Measurements from ENCODE around the gene ST6GALNAC6.

GRCh38 chr9:127931092-127931881 lies 31.9 kb upstream of the ST6GALNAC6 start:
- TF ChIP-seq POLR2AphosphoS5 (IDR thresholded peaks at IDR 0.05; ENCODE audit: low read depth, low read length) (0 out of 2 replicates have a peak, but pooled peaks have one; percentile 38), REST (IDR thresholded peaks at IDR 0.05; ENCODE audit: insufficient read depth in 1 of 2, low read depth in 2 of 2, low read length in 2 of 2) (no peak), TAF1 (IDR thresholded peaks at IDR 0.05; ENCODE audit: borderline replicate concordance, insufficient read depth, low read length) (no peak), SIN3A (IDR thresholded peaks at IDR 0.05; ENCODE audit: borderline replicate concordance, insufficient read depth, low read length) (no peak), FOXP2 (optimal IDR thresholded peaks at IDR 0.05; ENCODE audit: borderline replicate concordance, extremely low read depth, extremely low read length, insufficient read depth) (no peak)
